CD4-positive, alpha-beta T cell treated with Interleukin-6 for 4 hours (primary cell): ENCODE data around the gene OSCP1.
"Not testable (repeated sequence)": the region's sequence is repeated elsewhere in the genome, so short reads cannot be mapped to it uniquely, and the experiment has no call there.

Experiments
- DNase-seq: peaks from one replicate; pipeline ENCODE4 v3.0.0-alpha.2; 2020; ENCODE audit warnings: mixed read lengths

Gene OSCP1, protein sequence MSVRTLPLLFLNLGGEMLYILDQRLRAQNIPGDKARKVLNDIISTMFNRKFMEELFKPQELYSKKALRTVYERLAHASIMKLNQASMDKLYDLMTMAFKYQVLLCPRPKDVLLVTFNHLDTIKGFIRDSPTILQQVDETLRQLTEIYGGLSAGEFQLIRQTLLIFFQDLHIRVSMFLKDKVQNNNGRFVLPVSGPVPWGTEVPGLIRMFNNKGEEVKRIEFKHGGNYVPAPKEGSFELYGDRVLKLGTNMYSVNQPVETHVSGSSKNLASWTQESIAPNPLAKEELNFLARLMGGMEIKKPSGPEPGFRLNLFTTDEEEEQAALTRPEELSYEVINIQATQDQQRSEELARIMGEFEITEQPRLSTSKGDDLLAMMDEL

DNA sequence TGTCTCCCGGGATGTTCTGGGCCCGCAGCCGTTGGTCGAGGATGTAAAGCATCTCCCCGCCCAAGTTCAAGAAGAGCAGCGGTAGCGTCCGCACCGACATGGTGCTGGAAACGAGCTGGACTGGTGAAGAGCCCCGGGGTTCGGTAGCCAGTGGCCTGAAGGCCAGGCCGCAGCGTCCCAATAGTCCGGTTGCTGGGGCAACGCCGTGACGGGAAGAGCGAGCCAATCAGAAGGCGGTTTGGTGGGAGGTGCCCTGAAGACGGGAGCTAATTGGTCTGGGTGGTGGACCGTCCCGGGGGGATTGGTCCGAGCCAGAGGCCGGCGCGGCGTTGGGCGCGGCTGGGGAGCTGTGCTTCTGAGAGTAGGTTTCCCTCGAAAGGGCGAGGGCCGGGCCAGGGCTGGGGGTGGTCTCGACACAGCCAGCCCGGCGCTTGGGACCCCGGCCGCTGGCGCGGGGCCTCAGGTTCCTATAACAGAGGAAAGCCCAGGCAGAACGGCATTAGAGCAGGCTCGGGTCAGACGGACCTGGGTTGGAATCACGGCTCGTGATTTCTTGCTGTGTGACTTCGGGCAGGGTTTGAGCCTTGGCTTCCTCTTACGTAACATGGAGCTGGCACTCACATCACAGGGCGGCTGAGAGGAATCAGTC, at the start of gene OSCP1:
Gene OSCP1, minus strand, starts transcription at position 182 of the 649 bp plus-strand sequence. Its CDS starts 82 bp downstream, at position 100.
- peak; percentile 88 for DNase-seq

DNA sequence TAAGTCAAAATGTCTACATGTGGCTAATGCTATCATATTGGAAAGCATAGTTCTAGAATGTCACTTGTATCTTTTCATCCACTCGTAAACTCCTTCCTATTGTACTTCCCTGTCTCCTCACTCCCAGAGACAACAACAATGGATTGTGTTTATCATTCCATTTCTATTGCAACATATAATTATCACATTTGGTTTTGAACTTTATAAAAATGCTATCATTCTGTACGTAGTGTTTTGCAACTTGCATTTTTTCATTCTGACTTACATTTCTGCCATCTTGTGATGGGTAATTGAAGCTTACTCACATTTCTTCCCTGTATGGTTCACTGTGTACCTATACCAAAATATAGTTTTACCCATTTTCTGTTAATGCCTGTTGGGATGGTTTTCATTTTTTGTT, 47.0 kb upstream of the OSCP1 start:
- DNase-seq, result no peak

DNA sequence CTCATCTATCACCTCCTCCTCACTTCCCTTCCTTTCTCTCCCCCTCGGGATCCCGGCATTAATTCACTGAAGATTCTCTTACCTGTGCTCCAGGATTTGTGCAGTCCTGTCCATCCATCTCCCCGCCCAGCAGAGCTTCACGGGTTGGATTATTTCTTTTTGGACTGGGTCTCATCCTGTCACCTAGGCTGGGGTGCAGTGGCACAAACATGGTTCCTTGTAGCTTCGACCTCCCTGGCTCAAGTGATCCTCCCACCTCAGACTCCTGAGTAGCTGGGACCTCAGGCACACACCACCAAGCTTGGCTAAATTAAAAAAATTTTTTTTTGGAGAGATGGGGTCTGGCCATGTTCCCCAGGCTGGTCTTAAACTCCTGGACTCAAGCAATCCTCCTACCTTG, 44.7 kb upstream of the OSCP1 start:
- no peak for DNase-seq

DNA sequence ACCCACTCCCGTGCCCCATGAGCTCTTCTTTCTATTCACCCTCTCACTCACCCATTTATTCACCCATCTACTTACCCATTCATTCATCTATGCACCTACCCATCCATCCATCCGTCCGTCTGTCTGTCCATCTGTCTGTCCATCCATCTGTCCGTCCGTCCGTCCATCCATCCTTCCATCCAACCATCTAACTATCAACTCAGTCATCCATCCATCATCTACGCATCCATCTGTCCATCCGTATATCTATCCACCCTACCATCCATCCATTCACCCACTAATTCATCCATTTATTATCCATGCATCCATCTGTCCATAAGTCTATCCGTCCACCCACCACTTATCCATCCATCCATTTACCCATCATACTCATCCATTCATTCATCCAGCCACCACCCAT, 43.3 kb upstream of the OSCP1 start:
- no peak for DNase-seq

DNA sequence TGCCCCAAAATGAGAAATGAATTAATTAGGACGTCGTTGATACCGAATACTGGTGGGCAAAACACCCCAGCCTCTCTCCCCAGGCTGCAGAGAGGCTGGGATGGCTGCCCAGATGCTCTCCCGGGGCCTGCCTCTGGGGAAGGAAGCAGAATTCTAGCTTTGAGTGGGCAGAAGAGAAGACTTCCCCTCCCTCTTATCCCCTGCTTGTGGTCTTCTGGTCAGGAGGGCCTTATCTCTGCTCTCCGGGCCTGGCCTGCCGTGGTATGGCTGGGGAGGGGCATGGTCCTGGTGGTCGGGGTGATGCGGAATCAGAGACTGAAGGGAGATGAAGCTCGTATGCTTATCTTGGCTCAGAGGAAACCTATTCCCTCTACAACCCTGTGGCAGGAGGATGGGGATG, 42.2 kb upstream of the OSCP1 start:
- no peak for DNase-seq

DNA sequence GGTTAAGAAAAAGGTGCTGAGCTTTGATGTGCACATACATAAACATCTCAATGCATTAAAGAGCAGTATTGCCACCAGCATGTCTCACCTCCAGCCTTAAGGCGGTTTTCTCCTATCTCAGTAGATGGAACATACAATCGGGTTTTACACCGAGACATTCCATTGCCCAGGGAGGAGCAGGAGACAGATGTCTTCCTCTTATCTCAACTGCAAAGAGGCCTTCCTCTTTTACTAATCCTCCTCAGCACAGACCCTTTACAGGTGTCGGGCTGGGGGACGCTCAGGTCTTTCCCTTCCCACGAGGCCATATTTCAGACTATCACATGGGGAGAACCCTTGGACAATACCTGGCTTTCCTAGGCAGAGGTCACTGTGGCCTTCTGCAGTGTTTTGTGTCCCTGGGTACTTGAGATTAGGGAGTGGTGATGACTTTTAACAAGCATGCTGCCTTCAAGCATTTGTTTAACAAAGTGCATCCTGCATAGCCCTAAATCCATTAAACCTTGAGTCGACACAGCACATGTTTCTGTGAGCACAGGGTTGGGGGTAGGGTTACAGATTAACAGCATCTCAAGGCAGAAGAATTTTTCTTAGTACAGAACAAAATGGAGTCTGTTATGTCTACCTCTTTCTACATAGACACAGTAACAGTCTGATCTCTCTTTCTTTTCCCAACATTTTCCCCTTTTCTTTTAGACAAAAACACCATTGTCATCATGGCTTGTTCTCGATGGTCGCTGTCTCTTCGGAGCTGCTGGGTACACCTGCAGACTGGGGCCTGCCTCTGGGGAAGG, 39.2 kb upstream of the OSCP1 start:
- not testable (repeated sequence) for DNase-seq

DNA sequence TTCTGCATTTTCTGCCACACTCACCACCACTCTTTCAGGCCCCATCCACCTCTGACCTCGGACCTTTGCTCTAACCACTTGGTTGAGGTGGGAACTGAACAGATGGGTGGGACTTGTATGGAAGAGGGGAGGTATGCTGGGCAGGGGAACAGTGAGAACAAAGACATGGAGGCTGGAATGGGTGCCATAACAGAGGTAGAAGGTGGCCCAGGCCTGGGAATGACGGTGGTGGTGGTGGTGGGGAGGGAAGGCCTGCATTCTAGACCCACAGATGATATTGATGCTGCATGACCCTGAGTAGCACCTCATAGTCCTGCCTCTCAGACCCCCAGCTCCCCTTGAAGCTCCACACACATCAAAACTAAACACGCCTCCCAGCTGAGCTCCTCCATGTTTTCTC, 37.7 kb upstream of the OSCP1 start:
- DNase-seq, result no peak

DNA sequence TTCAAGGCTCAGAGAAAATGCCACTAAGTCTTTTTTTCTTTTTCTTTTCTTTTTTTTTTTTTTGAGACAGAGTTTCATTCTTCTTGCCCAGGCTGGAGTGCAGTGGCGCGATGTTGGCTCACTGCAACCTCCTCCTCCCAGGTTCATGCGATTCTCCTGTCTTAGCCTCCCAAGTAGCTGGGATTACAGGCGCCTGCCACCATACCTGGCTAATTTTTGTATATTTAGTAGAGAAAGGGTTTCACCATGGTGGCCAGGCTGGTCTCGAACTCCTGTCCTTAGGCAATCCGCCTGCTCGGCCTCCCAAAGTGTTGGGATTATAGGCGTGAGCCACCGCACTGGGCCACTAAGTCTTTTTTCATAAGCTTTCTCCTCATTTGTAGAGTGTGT, 37.1 kb upstream of the OSCP1 start:
- not testable (repeated sequence) for DNase-seq

DNA sequence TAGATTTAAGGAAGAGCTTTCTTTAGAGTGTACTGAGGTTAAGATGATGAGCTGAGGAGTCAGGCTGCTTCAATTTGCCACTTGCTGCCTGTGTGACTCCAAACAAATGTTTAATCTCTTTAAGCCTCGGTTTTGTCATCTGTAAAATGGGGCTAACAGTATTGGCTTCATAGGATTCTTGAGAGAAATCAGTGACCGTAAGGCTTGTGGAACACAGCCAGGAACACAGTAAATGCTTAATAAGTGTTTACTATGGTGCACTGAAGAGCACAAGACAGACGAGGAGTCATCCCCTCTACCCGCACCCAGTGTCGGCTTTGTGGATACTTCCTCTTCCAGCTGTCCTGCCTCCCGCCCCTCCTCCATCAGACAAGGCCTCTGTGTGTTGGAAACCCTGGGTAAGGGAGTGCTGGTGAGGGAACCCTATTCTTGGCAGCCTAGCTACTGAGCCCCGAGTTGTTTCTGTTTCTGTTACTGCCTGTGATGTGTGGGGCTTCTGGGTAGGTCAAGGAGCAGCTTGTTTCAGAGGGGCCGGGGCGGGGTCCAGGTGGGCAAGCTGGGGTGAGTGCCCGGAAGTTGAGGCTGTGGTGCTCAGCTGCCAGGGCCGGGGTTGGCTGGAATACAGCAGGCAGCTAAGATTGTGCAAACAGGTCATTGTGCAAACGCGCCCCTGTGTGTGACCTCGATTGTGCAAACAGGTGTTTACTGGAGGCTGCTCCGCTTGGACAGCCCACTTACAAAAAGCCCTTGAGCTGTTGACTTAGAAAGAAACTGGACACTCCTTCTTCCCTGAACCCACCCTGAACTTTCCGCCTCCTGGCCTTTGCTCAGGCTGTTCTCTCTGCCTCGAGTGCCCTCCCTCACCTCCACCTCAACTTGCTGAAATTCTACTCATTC, 36.4 kb upstream of the OSCP1 start:
- no peak for DNase-seq

DNA sequence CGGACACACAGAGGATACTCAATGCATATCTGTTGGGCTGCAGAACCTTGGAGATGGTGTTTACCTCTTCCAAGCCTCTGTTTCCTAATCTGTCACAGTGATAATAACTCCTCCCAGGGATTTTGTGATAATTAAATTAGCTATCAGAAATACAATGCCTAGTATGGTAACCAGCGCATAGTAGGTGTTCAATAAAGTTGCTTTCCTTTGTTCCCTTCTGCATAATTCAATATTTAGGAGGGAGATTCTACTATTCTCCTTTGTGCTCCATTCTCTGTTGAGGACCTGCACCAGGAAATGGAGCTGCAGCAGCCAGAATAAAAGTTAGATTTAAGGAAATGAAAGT, 35.8 kb upstream of the OSCP1 start:
- no peak for DNase-seq

DNA sequence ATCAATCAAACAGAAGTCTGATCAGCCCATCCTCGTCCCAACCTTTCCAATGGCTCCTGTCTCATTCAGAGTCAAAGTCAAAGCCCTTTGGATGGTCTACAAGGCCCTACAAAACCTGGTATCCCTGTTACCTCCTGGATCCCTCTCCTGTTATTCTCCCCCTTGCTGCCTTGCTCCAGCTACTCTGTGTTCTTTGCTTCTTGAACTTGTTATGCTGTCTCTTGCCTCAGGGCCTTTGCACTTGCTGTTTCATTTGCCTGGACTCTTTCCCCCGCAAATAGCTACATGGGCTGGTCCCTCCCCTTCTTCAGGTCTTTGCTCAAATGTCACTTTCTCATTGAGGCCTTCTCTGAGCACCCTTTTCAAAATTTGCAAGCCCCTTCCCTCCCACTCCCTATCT, 33.8 kb upstream of the OSCP1 start:
- no peak for DNase-seq

DNA sequence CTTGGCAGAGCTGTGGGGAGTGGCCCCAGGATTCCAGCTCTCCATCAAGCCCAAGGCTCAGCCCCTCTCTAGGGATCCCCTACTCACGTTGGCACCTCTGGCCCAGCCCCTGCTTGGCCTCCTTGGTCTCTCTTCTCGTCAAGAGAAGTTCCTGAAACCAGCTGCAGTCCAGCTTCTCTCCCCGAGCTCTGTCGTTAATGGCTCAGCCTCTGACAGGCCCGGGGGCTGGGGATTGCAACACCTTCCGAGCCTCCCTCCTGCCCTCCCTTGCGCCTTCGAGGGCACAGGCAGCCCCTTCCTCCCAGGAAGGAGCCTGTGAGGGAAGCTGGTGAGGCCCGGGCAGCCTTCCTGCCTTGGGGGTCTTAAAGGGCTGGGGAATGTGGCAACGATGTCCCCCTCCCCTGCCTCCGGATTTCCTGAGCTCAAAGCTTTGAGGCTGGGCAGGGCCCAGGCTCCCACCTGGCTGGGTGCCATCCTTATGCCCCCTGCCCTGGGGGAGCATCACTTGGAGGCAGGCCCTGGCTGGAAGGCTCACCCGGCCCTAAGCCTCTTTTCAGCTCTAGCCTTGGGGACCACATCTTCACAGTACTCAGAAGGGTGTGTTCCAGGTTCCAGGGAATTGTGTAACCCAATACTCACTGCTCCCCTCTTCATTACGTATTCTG, 32.6 kb upstream of the OSCP1 start, which contains the start of gene CSF3R:
Gene CSF3R, minus strand, starts transcription at position 190 of the 665 bp plus-strand sequence. CDS start 3,417 bp downstream, outside the sequence.
- no peak for DNase-seq

DNA sequence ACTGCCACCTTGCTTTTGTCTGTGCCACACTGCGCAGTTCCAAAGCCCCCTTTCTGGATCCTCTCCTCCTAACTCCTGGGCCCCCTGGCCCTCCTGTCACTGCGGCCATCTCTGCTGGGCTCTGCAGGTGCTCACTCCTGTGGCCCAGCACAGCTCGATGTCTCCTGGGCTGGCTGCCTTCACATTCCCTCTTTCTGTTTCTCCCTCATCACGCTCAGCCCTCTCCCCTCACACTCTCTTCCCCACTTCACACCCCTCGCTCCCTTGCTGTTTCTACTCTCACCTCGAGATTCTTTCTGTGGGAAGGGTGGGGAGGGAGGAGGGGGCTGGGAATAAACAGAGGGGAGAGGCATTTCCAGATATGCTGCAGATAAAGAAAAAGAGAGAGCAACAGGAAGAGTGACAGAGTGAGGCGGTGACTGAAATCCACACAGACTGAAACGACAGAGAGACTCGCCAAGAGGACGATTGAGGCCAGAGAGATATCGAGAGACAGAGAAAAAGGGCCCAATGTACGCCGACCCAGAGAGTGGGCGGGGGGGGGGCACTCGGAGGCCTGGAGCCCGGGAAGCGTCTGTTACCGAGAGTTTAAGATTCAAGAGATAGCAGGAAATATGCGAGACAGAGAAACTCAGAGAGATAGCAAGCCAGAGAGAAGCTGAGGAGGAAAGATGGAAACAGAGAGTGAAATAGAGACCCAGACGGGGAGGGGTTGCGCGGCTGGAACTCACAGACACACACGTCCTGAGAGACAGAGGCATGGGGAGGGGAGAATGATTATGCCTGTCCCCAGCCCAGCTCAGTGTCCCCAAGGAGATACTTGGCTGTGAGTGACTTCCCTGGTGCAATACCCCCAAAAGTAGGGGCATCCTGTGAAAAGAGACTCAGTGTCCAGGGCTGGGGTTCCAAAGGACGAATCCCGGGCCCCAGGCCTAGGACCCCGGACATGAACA, 31.8 kb upstream of the OSCP1 start:
- DNase-seq, result no peak

DNA sequence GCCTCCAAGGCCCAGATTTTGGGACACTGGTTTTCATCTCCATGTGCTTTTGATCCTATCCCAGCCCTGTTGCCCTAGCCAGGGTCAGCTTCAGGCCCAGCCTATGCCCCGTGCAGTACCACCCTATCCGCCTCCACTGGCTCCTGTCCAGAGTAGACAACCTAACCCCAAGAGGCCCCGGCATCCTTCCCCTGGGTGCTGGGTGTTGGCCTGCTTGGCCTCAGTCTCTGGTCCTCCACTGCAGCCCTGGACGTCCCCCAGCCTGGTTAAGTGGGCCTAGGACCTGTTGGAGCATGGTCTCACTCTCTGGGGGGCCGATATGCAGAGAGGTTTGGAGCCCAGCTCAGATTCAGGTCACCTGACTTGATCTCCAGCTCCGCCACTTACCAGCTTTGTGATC, 30.8 kb upstream of the OSCP1 start:
- DNase-seq, result no peak

DNA sequence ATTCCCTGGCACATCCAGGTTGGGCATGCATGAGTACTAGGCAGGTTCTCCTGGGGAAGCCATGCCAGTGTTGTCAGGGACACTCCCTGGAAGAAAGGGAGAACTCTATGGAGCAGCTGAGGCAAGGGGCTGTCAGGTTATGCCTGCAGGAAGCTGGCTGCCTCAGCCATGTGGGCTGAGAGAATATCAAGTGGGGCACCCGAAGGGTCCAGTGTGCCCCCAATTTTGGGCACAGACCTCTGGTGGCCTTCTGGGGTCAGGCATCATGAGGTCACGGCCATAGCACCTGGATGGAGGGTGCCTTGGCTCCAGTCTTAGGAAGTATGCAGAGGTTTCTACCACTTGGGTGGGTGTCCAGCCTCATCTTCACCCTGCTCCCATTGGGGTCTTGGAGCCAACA, 29.9 kb upstream of the OSCP1 start:
- no peak for DNase-seq

DNA sequence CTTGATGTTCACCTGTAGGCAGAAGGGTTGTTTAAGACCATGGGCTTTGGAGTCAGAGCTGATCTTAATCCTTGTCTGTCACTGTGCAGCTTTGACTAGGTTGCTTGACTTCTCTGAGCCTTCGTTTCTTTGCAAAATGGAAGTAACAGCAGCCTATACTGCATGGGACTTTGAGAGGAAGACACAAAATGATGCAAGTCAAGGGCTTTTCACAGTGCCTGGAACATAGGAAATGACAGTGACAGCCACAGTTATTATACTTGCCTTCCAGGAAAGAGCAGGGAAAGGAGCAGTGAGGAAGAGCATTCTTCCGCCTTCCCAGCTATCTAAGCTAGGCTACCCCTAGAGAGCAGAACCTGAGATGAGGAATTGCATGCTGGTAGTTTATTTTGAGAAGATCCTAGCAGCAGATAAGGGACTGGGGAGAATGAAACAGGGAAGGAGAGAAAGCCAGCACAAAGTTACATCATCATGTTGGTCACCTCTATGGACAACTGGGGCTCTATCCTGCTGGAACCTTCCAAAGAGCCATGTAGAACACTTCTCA, 29.3 kb upstream of the OSCP1 start:
- DNase-seq, result no peak

DNA sequence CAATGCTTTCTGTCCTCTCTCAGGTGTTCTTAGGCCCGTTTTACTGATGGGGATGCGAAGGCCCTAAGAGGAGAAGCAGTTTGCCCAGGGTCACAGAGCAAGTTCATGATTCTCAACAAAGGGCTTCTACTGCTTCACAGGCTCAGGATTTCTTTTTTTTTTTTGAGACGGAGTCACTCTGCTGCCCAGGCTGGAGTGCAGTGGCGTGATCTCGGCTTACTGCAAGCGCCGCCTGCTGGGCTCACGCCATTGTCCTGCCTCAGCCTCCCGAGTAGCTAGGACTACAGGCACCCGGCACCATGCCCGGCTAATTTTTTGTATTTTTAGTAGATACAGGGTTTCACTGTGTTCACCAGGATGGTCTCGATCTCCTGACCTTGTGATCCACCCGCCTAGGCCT, 27.4 kb upstream of the OSCP1 start:
- not testable (repeated sequence) for DNase-seq

DNA sequence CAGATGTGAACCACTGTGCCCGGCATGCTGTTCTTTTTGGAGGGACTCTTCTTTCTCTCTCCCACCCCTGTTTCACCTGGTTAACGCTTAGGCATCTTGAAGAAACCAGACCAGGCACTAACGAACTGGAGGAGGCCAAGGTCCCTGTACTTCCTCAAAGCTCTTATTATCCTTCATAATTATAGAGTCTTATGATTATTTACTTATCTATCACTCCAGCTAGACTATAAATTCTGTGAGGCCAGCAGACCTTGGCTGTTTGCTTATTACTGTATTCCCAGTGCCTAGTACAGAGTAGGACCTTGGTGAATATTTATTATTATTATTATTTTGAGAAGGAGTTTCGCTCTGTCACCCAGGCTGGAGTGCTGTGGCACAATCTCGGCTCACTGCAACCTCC, 26.7 kb upstream of the OSCP1 start:
- no peak for DNase-seq

DNA sequence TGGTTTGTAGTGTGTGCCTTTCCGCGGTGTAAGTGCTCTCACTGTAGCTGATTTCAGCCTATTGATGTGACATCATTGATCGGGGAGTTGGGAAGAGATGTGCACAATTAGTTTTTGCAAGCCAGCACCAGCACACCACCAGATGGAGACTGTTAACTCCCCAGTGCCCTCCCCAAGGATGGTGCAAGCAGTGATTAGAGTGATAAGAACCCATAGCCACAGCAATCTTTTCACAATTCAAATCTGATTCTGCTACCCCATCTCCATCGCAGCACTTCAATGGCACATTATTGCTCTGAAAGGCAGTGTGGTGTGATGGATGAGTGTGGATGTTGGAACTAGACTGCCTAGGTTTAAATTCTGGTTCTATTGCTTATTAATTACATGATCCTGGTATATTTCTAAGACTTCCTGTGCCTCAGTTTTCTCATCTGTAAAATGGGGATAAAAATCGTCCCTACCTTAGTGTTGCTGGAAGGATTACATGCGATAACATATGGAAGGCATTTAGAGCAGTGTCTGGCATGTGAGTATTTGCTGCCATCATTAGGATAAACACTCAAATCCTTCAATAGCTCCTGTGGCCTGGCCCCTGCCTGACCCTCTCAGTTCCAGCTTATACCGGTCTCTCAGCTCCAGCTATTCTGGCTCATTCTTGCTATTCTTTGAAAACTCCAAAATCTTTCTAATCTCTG, 25.8 kb upstream of the OSCP1 start:
- no peak for DNase-seq

DNA sequence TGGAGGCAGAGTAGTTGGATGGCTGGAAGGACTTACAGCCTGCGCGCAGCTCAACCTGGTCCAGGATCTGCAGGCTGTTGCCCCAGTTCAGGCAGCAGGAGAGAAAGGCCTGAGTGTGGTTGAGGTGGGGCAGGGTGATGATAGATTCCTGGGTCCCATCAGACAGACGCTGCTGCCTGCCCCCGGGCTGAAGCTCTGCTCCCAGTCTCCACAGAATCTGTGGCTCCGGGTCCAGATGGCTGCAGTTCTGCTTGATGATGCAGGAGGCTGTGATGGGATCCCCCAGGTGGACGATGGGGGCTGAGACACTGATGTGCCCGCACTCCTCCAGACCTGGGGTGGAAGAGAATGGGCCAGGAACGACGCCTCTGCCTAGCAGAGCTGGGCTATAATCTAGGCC, 25.1 kb upstream of the OSCP1 start:
- no peak for DNase-seq
